Thyroid gland (tissue), 4 donors: ENCODE measurements around the gene NR1H4. TPM values are rescaled to one million over a fixed set of nuclear protein-coding genes. Genes with fewer than 3 reads are reported as not detected.
"Not testable (repeated sequence)": the region's sequence is repeated elsewhere in the genome, so short reads cannot be mapped to it uniquely, and the experiment has no call there.

ENCODE experiments used
- DNase-seq, 2 donors: peaks; one replicate each; pipeline ENCODE4 v3.0.0-alpha.2; 2019
- H3K27ac ChIP-seq, 3 donors: fragments of 200-600 bp; sonication (generic); 1 replicate in 2 of 3; 2 replicates in 1 of 3; pipeline ENCODE4 v1.5.1; 2016 to 2019; ENCODE audit warnings: mild to moderate bottlenecking in 1 of 3, moderate library complexity in 1 of 3
- H3K27me3 ChIP-seq: fragments of 200-600 bp; sonication (generic); one replicate; pipeline ENCODE4 v1.5.1; 2019
- H3K36me3 ChIP-seq, 2 donors: fragments of 200-600 bp; sonication (generic); one replicate each; pipeline ENCODE4 v1.5.1; 2016 to 2019
- H3K4me1 ChIP-seq, 2 donors: fragments of 200-600 bp; sonication (generic); one replicate each; pipeline ENCODE4 v1.5.1; 2017 to 2019
- H3K4me3 ChIP-seq, 3 donors: fragments of 200-600 bp; sonication (generic); replicated peaks in 1 of 3; 1 replicate in 2 of 3; 2 replicates in 1 of 3; pipeline ENCODE4 v1.5.1; 2016; ENCODE audit warnings: mild to moderate bottlenecking in 1 of 3
- H3K9me3 ChIP-seq: fragments of 200-600 bp; sonication (generic); one replicate; pipeline ENCODE4 v1.5.1; 2017
- POLR2A ChIP-seq, 2 donors: fragments of 450-650 bp; IDR thresholded peaks; one replicate each; pipeline ENCODE4 v1.6.1; 2017; ENCODE audit warnings: antibody characterized with exemption in 2 of 2, mild to moderate bottlenecking in 2 of 2, moderate library complexity in 1 of 2
- WGBS, 2 donors: methylation state at CpG; one replicate each; pipeline ENCODE4 v1.1.5; 2017; 5-methylcytosine and 5-hydroxymethylcytosine counted together
- intact Hi-C: fragments of 100-400 bp; cut with DNase I; formaldehyde crosslinking; loops from one replicate; pipeline ENCODE4 v1.15.1; 2023
- small RNA-seq: library from RNA; depleted of rRNA; stranded (forward); fragments of <200 nt; gene quantifications from one replicate; pipeline ENCODE3, GENCODE V24; 2016
- total RNA-seq, 4 donors: library from RNA; depleted of rRNA; stranded (reverse); fragments of >200 nt; gene quantifications; one replicate each; pipeline ENCODE4 v1.2.3, GENCODE V29; 2016
- TF ChIP-seq, protein P1 (sequence below), 6 experiments: fragments of 200-600 bp in 3 of 6; fragments of 450-650 bp in 3 of 6; sonication (generic) in 3 of 6; IDR thresholded peaks; one replicate each; pipeline ENCODE4 v1.5.1; 2016 to 2019; ENCODE audit warnings: antibody characterized with exemption in 6 of 6, mild to moderate bottlenecking in 2 of 6, inconsistent platforms in 1 of 6, moderate library complexity in 1 of 6

Gene NR1H4
- total RNA-seq, 4 donors from 2014 or later, result not detected

DNA sequence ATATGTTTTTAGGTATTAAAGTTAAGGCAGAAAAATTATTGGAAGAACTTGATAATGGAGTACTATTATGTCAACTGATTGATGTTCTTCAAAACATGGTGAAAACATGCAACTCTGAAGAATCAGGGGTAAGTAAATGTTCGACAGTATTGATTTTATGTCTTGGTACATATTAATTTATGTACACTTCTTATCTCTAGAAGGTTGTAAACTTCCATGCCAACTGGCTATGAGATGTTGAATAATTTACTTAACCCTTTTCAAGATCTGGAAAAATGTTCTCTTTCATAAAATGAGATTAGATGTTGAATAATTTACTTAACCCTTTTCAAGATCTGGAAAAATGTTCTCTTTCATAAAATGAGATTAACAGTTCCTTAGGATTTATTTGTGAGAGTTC, 128.0 kb downstream of the NR1H4 start:
- H3K4me3 ChIP-seq, result no peak overlapping the region
- no peak overlapping the region for H3K27ac ChIP-seq
- intact Hi-C loops, result no loop called here
- WGBS, 2 donors, result 92 to 94% methylated on average over 1 of the region's 1 CpG
- no peak for DNase-seq
- H3K27me3 ChIP-seq, result no peaks in the 10 kb centered on the region
- H3K4me1 ChIP-seq, result no peaks in the 10 kb centered on the region
- no peak for TF ChIP-seq POLR2A (IDR thresholded peaks at IDR 0.05)
- TF ChIP-seq, protein P1, sequence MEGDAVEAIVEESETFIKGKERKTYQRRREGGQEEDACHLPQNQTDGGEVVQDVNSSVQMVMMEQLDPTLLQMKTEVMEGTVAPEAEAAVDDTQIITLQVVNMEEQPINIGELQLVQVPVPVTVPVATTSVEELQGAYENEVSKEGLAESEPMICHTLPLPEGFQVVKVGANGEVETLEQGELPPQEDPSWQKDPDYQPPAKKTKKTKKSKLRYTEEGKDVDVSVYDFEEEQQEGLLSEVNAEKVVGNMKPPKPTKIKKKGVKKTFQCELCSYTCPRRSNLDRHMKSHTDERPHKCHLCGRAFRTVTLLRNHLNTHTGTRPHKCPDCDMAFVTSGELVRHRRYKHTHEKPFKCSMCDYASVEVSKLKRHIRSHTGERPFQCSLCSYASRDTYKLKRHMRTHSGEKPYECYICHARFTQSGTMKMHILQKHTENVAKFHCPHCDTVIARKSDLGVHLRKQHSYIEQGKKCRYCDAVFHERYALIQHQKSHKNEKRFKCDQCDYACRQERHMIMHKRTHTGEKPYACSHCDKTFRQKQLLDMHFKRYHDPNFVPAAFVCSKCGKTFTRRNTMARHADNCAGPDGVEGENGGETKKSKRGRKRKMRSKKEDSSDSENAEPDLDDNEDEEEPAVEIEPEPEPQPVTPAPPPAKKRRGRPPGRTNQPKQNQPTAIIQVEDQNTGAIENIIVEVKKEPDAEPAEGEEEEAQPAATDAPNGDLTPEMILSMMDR (IDR thresholded peaks at IDR 0.05), result no peak
- no peaks in the 10 kb centered on the region for H3K9me3 ChIP-seq
- H3K36me3 ChIP-seq, result no peaks in the 10 kb centered on the region

DNA sequence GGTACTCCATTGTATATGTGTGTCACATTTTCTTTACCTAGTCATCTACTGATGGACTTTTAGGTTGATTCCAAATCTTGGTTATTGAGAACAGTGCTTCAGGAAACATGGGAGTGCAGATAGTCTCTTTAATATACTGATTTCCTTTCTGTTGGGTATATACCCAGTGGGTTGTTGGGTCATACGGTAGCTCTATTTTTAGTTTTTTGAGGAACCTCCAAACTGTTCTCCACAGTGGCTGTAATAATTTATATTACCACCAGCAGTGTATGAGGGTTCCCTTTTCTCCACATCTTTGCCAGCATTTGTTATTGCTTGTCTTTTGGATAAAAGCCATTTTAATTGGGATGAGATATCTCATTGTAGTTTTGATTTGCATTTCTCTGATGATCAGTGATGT, 129.3 kb downstream of the NR1H4 start:
- H3K4me1 ChIP-seq, H3K9me3 ChIP-seq, H3K36me3 ChIP-seq, H3K27me3 ChIP-seq, intact Hi-C loops, H3K4me3 ChIP-seq, DNase-seq, H3K27ac ChIP-seq: not testable (repeated sequence)
- WGBS, 2 donors, result 91 to 93% methylated on average over 1 of the region's 1 CpG

DNA sequence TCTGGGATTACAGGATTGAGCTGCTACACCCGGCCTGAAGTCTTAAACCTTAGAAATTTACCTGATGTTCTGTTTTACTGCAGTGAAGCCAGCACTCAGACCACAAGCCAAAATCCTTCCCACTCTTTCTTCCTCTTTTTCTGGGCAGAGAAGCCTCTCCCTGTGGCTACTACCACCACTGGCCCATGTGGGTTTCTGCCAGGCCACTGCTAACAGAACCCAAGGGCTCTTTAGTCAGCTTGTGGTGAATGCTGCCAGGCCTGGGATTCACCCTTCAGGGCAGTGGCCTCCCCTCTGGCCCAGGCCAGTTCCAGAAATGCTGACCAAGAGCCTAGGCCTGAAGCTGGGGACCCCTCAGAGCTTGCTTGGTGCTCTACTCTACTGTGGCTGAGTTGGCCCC, 135.1 kb downstream of the NR1H4 start:
- Histone ChIP-seq H3K4me3 (no peak overlapping the region), H3K27ac (no peak overlapping the region), H3K4me1 (no peaks in the 10 kb centered on the region), H3K27me3 (no peaks in the 10 kb centered on the region), H3K9me3 (no peaks in the 10 kb centered on the region), H3K36me3 (no peaks in the 10 kb centered on the region)
- peak in 1 of 2 donors; percentile 1 for DNase-seq
- WGBS, 2 donors, result 94 to 100% methylated on average over 1 of the region's 1 CpG
- intact Hi-C loops, result no loop called here
- no peak for TF ChIP-seq POLR2A (IDR thresholded peaks at IDR 0.05)
- TF ChIP-seq, protein P1 (IDR thresholded peaks at IDR 0.05), result no peak

DNA sequence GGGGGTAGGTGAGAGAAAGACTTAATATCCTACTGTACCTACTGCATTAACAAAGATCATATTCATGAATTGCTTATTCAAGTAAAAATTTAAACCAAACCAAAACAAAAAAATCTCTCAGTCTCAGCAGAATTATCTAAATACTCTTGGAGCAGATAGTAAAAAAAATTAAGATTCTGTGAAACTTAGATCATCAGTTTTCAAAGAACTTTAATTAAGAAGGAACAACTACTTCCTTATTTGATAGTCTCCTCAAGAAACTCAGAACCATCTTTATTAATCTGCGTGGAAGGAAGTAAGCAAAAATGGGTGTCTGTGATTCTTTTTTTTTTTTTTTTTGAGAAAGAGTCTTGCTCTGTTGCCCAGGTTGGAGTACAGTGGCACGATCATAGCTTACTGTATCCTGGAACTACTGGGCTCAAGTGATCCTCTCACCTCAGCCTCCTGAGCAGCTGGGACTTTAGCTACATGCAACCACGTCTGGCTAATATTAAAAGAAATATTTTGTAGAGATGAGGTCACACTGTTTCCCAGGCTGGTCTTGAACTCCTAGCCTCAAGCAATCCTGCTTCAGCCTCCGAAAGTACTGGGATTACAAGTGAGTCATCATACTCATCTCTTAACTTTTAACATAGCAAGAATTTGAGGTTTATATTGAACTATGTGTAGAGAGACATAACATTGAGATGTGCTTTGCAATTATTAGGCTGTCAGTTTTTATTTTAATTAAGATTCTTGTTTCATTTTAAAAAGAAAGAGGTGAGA, 137.2 kb downstream of the NR1H4 start:
- Histone ChIP-seq H3K36me3 (no peaks in the 10 kb centered on the region), H3K27ac (no peak overlapping the region), H3K4me3 (no peak overlapping the region), H3K4me1 (no peaks in the 10 kb centered on the region), H3K9me3 (no peaks in the 10 kb centered on the region), H3K27me3 (no peaks in the 10 kb centered on the region)
- no peak for DNase-seq
- 82 to 96% methylated on average over 4 of the region's 4 CpGs for WGBS, 2 donors
- intact Hi-C loops, result no loop called here
- no peak for TF ChIP-seq POLR2A (IDR thresholded peaks at IDR 0.05)
- TF ChIP-seq, protein P1 (IDR thresholded peaks at IDR 0.05), result no peak

DNA sequence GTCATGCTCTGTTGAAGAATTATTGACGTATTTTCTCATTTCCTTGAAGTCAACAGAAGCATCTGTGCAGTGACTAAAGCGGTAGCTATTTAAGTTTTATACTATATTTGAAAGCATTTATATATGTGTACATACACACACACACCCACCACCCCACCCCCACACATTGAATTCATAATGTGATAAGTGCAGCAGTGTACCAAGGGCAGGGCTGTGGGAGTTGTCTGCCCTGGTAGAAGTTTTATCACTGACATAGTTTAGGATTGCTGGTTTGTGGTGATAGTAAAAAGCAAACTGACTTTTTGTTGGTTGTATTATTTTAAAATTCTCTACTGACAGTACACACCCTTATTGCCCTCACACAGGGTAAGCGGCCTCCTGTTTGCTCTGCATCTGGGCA, 138.9 kb downstream of the NR1H4 start:
- Histone ChIP-seq H3K36me3 (no peaks in the 10 kb centered on the region), H3K4me1 (no peaks in the 10 kb centered on the region), H3K4me3 (no peak overlapping the region), H3K27ac (no peak overlapping the region), H3K27me3 (no peaks in the 10 kb centered on the region), H3K9me3 (no peaks in the 10 kb centered on the region)
- 96 to 100% methylated on average over 3 of the region's 3 CpGs for WGBS, 2 donors
- intact Hi-C loops, result no loop called here
- DNase-seq, result no peak
- TF ChIP-seq, protein P1 (IDR thresholded peaks at IDR 0.05), result no peak

Small RNA genes lying within 50 kb of the gene (small RNA-seq; reads per million reads assigned to genes)
- not detected for gene AC010200.2

Other genes with a start within 250 kb of the NR1H4 start
- 10 to 100 TPM in 1 of 4 donors, 1 to 10 TPM in 1, under 1 TPM in 2; 0.79 to 16.3 (median 1.7) TPM for gene DEPDC4, start 206.8 kb upstream of the NR1H4 start, total RNA-seq
- gene SCYL2, start 206.7 kb upstream of the NR1H4 start, total RNA-seq, result 10 to 100 TPM; 47.8 to 68.8 (median 54.9) TPM
- gene SLC17A8, start 116.8 kb upstream of the NR1H4 start, total RNA-seq, result not detected
- 10 to 100 TPM in 1 of 4 donors, 1 to 10 TPM in 3; 2.4 to 10.2 (median 3.3) TPM for gene GAS2L3, start 99.8 kb downstream of the NR1H4 start, total RNA-seq